AG09319 (cell line): ENCODE results near the gene APOF.
A peak's percentile ranks its signal among the peaks of the same experiment; 100 is the strongest.
"Not testable (repeated sequence)": the region's sequence is repeated elsewhere in the genome, so short reads cannot be mapped to it uniquely, and the experiment has no call there.

Experiments
- DNase-seq: peaks from one replicate; pipeline ENCODE4 v3.0.0-alpha.2; 2010; ENCODE audit warnings: low read depth; ENCODE audit errors: extremely low read depth
- TF ChIP-seq, protein P1 (sequence below): IDR thresholded peaks from 2 replicates; pipeline ENCODE4 v1.5.1; 2011; ENCODE audit warnings: low read depth, mild to moderate bottlenecking, inconsistent platforms, low read length, moderate library complexity

APOF gene

GRCh38 chr12:56333679-56334489 is 28.8 kb downstream of the APOF start, which contains the start of gene PAN2:
PAN2 (minus strand) TSS chr12:56334000; CDS start chr12:56333094, 906 bp downstream.
- DNase-seq: peak; percentile 89
- TF ChIP-seq, protein P1, sequence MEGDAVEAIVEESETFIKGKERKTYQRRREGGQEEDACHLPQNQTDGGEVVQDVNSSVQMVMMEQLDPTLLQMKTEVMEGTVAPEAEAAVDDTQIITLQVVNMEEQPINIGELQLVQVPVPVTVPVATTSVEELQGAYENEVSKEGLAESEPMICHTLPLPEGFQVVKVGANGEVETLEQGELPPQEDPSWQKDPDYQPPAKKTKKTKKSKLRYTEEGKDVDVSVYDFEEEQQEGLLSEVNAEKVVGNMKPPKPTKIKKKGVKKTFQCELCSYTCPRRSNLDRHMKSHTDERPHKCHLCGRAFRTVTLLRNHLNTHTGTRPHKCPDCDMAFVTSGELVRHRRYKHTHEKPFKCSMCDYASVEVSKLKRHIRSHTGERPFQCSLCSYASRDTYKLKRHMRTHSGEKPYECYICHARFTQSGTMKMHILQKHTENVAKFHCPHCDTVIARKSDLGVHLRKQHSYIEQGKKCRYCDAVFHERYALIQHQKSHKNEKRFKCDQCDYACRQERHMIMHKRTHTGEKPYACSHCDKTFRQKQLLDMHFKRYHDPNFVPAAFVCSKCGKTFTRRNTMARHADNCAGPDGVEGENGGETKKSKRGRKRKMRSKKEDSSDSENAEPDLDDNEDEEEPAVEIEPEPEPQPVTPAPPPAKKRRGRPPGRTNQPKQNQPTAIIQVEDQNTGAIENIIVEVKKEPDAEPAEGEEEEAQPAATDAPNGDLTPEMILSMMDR: peak; percentile 71

DNA sequence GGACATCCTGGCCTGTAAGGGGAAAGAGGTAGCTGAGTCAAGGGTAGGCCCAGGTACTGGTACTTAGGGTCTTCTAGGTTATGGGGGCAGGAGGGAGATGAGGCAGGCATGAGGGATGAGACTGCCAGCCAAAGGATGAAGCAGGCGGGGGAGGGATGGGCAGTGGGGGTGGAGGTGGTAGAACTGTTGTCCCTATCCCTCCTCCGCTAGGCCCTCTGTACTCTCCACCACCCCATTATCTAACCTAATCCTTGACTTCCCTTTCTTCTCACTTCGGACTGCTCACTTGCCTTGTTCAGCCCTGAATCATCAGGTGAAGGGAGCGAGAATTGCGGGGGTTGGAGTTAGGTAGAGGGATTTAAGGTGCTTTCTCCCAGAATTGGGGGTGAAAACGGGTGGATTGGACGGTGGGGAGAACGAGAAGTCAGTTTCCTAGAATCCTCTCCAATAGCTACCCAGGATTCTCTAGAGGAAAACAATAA is 29.4 kb downstream of the APOF start:
- DNase-seq: no peak
- TF ChIP-seq, protein P1: no peak

GRCh38 chr12:56332512-56333196 is 30.0 kb downstream of the APOF start:
- TF ChIP-seq, protein P1: no peak
- no peak for DNase-seq

DNA sequence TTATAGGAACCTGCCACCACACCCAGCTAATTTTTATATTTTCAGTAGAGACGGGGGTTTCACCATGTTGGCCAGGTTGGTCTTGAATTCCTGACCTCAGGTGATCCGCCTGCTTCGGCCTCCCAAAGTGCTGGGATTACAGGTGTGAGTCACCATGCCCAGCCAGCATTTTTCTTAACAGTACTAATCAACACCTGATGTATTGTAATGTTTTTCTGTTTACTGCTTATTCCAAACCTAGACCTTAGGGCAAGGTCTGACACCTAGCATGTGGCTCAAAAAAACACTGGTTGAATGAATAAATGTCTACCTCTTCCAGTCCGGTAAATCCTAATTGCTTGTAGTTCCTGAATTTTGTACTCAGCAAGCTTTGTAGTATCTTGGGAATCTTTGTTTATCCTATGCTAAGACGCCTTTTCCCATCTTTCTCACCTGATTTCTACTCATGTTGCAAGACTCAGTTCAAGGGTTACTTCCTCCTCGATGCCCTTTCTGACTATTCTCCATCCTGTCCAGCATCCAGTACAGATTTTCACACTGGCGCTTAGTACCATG is 31.6 kb downstream of the APOF start:
- DNase-seq: no peak
- TF ChIP-seq, protein P1: no peak

GRCh38 chr12:56326533-56326932 is 36.1 kb downstream of the APOF start:
- TF ChIP-seq, protein P1: no peak
- no peak for DNase-seq

DNA sequence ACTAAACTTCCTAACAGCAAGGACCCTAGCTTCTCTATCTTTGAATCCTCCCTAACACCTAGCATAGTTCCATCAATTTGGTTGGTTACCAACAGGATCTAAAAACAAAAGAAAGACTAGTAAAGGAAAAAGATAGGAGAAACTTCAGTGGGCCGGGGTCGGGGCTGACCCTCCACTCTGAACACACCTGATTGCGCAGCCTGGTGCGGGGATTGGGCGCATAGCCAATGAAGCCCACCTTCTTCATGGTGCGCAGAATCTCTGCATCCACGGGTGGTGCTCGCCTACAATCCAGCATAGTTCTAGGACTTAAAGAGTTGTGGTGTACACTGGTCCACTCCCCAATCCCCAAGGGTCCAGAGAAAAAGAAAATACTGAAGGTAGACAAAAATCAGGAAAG is 36.5 kb downstream of the APOF start:
- TF ChIP-seq, protein P1: no peak

DNA sequence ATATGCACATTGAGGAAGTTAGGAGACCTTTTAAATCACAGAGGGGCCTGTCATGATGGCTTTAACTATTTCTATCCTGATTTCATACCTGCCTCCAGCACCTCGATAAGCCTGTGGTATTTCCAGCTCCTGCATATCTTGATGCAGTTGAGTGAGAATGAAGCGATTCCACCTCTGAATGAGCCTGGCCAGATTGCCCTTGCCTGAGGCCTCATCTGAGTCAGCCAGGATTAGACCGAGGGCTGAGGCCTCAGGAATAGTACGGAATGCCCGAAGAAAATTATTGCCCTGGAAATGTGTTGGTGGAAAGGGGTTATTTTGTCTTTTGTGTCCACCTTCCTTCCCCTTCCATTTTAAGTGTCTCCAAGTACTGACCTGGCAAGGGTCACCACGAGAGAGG is 38.5 kb downstream of the APOF start:
- TF ChIP-seq, protein P1: no peak
- no peak for DNase-seq

More for the DNA sequence above, 36.5 kb downstream of the APOF start:
- no peak for DNase-seq

- DNase-seq: not testable (repeated sequence)
Measured at GRCh38 chr12:56321610-56322009, 41.0 kb downstream of the APOF start.
